DOHH2 (cell line): ENCODE results near the gene GOLGA1.

Source experiments
- EZH2phosphoT487 ChIP-seq: fragments of 200-600 bp; sonication (generic); IDR thresholded peaks from 2 replicates; pipeline ENCODE4 v1.6.1; 2017; ENCODE audit warnings: borderline replicate concordance, mild to moderate bottlenecking, antibody characterized with exemption, low read length, moderate library complexity, mixed read lengths
- TF ChIP-seq, protein P1 (sequence below): fragments of 200-600 bp; sonication (generic); IDR thresholded peaks from one replicate; pipeline ENCODE4 v1.5.1; 2014; ENCODE audit warnings: antibody characterized with exemption, mild to moderate bottlenecking, low read depth, low read length; ENCODE audit not compliant: poor library complexity, severe bottlenecking

DNA sequence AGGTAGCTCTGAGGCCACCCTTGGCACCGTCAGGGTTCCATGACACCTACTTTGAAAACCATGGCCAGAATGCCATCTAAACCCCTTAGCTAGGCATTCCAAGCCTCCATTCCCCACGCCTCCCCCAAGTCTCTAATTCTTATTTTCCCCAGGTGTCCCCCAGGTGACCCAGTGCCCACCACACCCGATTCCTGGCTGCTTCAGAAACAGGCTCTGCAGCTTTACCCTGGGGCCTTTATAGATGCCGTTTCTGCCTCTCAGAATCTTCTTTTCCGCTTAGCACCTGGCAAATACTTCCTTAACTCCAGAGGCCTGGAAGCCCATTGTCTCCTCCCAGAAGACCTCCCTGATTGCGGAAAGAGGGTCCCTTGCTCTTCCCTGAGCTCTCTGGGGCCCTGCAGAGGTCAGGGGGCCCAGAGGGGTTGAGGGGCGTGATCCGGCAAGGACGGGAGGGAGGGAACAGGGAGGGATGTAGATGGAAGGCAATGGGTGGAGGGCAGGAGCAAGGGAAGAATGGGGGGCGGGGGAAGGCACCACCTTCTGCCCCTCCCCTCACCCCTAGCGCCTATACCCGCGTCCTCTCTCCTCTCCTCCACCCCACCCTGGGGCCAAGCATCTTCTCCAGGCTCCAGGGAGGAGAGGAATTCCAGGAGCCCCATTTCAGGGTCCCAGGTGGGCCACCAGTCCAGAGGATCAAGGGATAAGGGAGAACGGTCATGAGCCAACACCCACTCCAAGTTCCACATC is 99.6 kb downstream of the GOLGA1 start:
- TF ChIP-seq, protein P1, sequence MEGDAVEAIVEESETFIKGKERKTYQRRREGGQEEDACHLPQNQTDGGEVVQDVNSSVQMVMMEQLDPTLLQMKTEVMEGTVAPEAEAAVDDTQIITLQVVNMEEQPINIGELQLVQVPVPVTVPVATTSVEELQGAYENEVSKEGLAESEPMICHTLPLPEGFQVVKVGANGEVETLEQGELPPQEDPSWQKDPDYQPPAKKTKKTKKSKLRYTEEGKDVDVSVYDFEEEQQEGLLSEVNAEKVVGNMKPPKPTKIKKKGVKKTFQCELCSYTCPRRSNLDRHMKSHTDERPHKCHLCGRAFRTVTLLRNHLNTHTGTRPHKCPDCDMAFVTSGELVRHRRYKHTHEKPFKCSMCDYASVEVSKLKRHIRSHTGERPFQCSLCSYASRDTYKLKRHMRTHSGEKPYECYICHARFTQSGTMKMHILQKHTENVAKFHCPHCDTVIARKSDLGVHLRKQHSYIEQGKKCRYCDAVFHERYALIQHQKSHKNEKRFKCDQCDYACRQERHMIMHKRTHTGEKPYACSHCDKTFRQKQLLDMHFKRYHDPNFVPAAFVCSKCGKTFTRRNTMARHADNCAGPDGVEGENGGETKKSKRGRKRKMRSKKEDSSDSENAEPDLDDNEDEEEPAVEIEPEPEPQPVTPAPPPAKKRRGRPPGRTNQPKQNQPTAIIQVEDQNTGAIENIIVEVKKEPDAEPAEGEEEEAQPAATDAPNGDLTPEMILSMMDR = no peak
- TF ChIP-seq EZH2phosphoT487 = no peak
